ENCODE measurements around the gene PVALEF.

PVALEF gene

GRCh38 chr17:81197831-81198490 lies 32.7 kb downstream of the PVALEF start:
- no peak for DNase-seq (ENCODE audit: low read depth)

- DNase-seq (ENCODE audit: low read depth), result no peak
These were observed 33.6 kb downstream of the PVALEF start for GRCh38 chr17:81198826-81199481.

- DNase-seq (ENCODE audit: low read depth), result no peak
These were observed 34.1 kb downstream of the PVALEF start for GRCh38 chr17:81199482-81199830.

- no peak for DNase-seq (ENCODE audit: low read depth)
These were observed 34.9 kb downstream of the PVALEF start for GRCh38 chr17:81200201-81200600.

- no peak for DNase-seq (ENCODE audit: low read depth)
These were observed 35.6 kb downstream of the PVALEF start for GRCh38 chr17:81200695-81201580.

GRCh38 chr17:81202318-81202717 lies 37.0 kb downstream of the PVALEF start:
- no peak for DNase-seq (ENCODE audit: low read depth)

GRCh38 chr17:81203136-81203535 lies 37.8 kb downstream of the PVALEF start:
- no peak for DNase-seq (ENCODE audit: low read depth)

- DNase-seq (ENCODE audit: low read depth), result no peak
These were observed 39.3 kb downstream of the PVALEF start for GRCh38 chr17:81204578-81204977.

- no peak for DNase-seq (ENCODE audit: low read depth)
These were observed 40.9 kb downstream of the PVALEF start for GRCh38 chr17:81206166-81206565.

GRCh38 chr17:81206657-81207056 lies 41.4 kb downstream of the PVALEF start:
- DNase-seq (ENCODE audit: low read depth), result no peak

GRCh38 chr17:81207610-81208581 lies 42.6 kb downstream of the PVALEF start:
- DNase-seq (ENCODE audit: low read depth), result no peak

- no peak for DNase-seq (ENCODE audit: low read depth)
These were observed 43.3 kb downstream of the PVALEF start for GRCh38 chr17:81208651-81209050.

GRCh38 chr17:81209141-81209540 lies 43.8 kb downstream of the PVALEF start:
- no peak for DNase-seq (ENCODE audit: low read depth)

- no peak for DNase-seq (ENCODE audit: low read depth)
These were observed 45.2 kb downstream of the PVALEF start for GRCh38 chr17:81210466-81210865.

GRCh38 chr17:81210868-81211267 lies 45.6 kb downstream of the PVALEF start:
- no peak for DNase-seq (ENCODE audit: low read depth)

- DNase-seq (ENCODE audit: low read depth), result no peak
These were observed 47.1 kb downstream of the PVALEF start for GRCh38 chr17:81212365-81212764.

- no peak for DNase-seq (ENCODE audit: low read depth)
These were observed 48.7 kb downstream of the PVALEF start for GRCh38 chr17:81213978-81214377.

GRCh38 chr17:81217491-81217890 lies 52.2 kb downstream of the PVALEF start:
- DNase-seq (ENCODE audit: low read depth), result no peak

GRCh38 chr17:81218459-81218858 lies 53.2 kb downstream of the PVALEF start:
- no peak for DNase-seq (ENCODE audit: low read depth)

- no peak for DNase-seq (ENCODE audit: low read depth)
These were observed 53.7 kb downstream of the PVALEF start for GRCh38 chr17:81218991-81219390.

- no peak for DNase-seq (ENCODE audit: low read depth)
These were observed 54.3 kb downstream of the PVALEF start for GRCh38 chr17:81219476-81220180.
